Measurements from ENCODE around the gene FXN.

- TF ChIP-seq, protein P1, sequence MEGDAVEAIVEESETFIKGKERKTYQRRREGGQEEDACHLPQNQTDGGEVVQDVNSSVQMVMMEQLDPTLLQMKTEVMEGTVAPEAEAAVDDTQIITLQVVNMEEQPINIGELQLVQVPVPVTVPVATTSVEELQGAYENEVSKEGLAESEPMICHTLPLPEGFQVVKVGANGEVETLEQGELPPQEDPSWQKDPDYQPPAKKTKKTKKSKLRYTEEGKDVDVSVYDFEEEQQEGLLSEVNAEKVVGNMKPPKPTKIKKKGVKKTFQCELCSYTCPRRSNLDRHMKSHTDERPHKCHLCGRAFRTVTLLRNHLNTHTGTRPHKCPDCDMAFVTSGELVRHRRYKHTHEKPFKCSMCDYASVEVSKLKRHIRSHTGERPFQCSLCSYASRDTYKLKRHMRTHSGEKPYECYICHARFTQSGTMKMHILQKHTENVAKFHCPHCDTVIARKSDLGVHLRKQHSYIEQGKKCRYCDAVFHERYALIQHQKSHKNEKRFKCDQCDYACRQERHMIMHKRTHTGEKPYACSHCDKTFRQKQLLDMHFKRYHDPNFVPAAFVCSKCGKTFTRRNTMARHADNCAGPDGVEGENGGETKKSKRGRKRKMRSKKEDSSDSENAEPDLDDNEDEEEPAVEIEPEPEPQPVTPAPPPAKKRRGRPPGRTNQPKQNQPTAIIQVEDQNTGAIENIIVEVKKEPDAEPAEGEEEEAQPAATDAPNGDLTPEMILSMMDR (IDR thresholded peaks at IDR 0.05): no peak
- TF ChIP-seq POLR2AphosphoS5 (IDR thresholded peaks at IDR 0.05; ENCODE audit: low read depth, low read length): no peak
These were observed 19.4 kb downstream of the FXN start for GRCh38 chr9:69054989-69055388.

All from Panc1 (cell line).